HG02571 (cell line): Measurements from ENCODE around the gene TMEM207.
A peak's percentile ranks its signal among the peaks of the same experiment; 100 is the strongest.

Experiments
- ATAC-seq: cut with Tn5 transposase; IDR thresholded peaks from one replicate; pipeline ENCODE4 v1.9.1; 2021; ENCODE audit warnings: mild to moderate bottlenecking, moderate library complexity; ENCODE audit not compliant: unreplicated experiment

The TMEM207 gene

DNA sequence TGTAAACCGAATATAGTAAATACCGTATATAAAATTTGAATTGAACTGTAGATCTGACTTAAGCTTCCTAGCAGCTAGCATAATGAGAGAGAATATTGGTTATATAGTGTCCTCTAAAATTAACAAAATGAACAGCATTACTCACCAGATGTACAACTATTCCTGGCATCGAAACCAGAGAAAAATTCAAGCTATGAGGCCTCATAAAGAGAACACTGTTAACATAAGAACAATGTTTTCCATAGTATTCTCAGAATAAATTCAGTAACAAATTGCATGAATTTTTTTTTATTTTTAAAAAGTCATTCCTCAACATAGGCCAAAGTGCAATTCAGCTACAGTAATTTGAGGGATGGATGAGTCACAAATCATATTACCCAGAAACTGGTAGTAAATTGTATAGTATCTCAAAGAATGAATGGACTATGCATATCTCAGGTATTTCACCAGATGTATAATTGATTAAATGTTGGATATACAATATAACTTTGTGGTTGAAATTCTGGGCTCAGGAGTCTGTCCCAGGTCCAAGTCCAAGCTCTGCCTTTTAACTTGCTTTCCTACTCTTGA is 5.0 kb downstream of the TMEM207 start:
- ATAC-seq, result no peak

GRCh38 chr3:190444006-190444405 is 5.7 kb downstream of the TMEM207 start:
- ATAC-seq, result no peak

DNA sequence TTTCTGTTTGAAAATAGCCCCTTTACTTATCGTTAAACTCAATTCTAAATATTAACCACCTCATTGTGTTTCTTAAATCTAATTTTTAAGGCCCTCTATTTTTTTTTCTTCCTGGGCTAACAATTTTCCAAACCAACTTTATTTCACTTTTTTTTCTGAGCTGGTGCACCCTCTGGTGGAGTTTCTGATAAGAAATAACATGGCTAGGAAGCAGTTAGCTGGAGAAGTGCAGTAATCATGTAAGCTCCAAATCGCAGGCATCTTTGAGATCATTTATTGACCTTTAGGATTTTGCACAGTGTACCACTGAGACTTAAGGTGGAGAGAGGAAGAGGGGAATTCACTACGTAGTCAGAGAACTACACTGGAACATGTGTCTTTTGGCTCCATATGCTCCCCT is 6.4 kb downstream of the TMEM207 start:
- ATAC-seq, result no peak

DNA sequence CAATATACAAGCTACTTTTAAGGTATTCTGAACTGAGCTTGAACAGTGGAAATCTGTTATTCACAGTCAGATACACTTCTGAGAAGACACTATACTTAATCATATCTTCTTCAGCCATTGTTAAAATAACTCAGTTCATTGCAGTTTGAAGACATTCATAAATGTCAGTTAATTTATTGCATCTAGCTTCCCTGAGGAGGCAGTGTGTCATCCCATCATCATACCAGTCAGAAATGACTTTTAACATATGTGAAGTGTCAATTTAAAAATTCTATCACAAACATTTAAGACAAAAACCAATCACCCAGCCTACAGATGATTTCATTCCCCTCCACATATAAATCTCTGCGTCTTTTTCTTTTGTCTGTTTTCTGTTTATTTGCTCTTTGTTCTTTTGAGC is 7.5 kb downstream of the TMEM207 start:
- ATAC-seq, result no peak

- no peak for ATAC-seq
Measured at GRCh38 chr3:190436331-190436730, 13.4 kb downstream of the TMEM207 start.

- ATAC-seq, result no peak
Measured at GRCh38 chr3:190435618-190436017, 14.1 kb downstream of the TMEM207 start.

DNA sequence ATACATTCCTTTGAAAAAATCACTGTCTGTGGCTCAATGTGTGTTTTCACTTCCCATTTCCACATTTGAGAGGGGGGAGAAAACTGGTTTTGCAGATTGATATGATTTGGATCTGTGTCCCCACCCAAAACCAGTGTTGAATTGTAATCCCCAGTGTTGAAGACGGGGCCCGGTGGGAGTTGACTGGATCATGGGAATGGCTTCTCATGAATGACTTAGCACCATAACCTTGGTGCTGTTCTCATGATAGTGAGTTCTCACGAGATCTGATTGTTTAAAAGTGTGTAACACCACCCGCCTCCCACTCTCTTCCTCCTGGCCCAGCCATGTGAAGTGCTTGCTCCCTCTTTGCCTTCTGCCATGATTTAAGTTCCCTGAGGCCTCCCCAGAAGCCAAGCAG is 16.1 kb downstream of the TMEM207 start:
- no peak for ATAC-seq

DNA sequence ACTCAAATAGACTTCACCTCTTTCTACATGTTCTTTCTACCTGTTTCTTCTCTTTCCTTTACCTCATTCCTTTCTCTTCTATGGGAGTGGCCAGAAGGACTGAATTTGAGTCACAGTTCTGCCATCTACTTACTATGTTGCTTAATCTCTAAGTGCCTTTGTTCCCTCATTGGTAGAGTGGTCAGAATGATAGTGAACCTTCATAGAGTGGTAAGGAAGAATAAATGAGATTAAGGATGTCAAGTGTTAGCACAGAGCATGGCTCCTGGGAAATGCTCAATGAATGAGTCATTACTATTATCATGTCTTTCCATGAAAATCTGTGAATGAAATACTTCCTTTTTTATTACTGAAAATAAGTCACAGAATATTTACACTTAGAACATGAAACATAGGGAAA is 17.5 kb downstream of the TMEM207 start:
- ATAC-seq, result no peak

GRCh38 chr3:190430906-190431305 is 18.8 kb downstream of the TMEM207 start:
- no peak for ATAC-seq

GRCh38 chr3:190429681-190430080 is 20.0 kb downstream of the TMEM207 start:
- no peak for ATAC-seq

GRCh38 chr3:190426806-190427507 is 22.7 kb downstream of the TMEM207 start:
- ATAC-seq, result no peak

- ATAC-seq, result no peak
Measured at GRCh38 chr3:190425833-190426232, 23.9 kb downstream of the TMEM207 start.

DNA sequence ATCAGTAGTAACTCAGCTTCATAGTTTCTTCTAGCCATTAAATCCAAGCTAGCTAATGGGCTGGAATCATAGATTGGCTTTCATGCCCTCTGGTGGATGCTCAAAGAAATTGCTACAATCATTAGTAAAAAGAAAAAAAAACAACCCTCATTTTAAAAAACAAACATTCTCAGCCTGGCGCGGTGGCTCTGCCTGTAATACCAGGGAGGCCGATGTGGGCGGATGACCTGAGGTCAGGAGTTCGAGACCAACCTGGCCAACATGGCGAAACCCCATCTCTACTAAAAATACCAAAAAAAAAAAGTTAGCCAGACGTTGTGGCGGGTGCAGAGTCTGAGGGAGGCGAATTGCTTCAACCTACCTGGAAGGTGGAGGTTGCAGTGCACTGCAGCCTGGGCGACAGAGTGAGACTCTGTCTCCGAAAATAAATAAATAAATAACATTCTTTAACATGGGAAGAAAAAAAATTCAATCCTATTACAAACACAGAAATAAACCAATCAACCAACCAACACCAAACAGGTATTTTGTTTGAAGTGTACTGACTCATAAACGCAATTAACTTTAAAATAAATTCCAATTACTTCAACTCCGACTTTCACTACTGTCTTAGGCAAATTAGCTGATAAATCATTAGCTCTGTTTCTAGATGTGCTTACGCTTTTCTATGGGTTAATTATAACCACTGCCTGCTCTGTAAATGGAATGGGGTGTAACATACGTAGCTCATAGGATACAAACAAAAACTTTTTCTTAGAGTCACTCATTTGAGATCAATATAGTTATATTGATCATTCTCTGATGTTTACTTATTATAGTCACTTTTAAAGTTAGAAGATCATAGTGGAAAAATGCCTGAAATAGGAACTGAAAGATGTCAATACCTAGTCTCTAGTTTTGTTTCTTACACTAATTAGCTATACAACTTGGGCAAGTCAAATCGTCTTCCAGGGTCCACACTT is 24.9 kb downstream of the TMEM207 start:
- ATAC-seq, result peak; percentile 67

DNA sequence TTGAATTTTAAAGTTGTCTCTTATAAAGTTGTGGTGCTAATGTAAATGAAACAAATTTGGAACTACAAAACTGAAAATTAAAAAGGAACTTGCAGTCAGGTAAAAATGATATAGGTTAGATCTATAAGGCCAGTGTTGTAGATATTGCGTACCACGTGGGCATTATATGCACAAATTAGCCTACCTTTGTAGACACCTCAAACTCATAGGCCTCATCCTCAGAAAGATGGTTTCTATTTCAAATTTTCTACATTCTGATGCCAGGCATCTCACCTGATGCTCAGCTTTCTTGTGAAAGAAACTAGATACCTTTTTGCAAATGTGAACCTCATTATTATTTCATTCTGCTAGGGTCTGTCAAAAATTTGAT is 25.6 kb downstream of the TMEM207 start:
- ATAC-seq, result no peak

DNA sequence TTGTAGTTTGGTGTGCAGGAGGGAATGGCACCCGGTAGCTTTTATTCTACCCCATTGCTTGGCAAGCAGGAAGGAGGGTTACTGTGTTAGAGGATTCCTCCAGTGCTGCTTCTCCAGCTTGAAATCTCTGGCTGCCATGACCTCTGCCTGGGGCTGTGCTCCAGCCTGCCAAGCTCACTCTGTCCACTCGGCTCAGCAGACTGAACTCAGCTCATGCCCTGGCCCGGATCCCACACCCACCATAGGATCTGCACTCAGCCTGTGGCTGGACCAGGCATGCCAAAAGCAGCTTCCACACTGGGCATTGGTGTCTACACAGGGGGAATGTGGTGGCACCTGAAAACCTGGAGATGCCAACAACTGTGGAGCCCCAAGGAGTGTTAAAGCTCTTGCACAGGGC is 35.4 kb downstream of the TMEM207 start:
- ATAC-seq, result no peak

- ATAC-seq, result no peak
Measured at GRCh38 chr3:190404715-190405114, 45.0 kb downstream of the TMEM207 start.

DNA sequence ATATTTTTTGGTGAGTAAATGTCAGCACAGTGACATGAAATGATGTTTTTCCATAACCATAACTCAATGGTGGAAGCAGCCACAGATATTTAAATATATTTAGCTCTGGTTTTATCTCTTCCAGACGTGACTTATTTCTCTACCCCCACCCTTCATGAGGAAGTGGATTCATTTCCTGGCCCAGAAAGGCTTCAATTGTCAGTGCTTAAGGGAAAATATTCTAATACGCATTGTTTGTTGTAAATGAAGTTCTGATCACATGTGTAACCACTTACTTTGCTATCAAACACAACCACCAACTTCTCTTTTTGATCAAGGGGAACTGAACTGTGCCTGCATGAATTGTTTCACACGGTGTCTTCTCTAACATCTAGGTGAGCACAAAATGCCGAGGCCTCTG is 47.7 kb downstream of the TMEM207 start:
- ATAC-seq, result no peak

- no peak for ATAC-seq
Measured at GRCh38 chr3:190399677-190400076, 50.0 kb downstream of the TMEM207 start.

DNA sequence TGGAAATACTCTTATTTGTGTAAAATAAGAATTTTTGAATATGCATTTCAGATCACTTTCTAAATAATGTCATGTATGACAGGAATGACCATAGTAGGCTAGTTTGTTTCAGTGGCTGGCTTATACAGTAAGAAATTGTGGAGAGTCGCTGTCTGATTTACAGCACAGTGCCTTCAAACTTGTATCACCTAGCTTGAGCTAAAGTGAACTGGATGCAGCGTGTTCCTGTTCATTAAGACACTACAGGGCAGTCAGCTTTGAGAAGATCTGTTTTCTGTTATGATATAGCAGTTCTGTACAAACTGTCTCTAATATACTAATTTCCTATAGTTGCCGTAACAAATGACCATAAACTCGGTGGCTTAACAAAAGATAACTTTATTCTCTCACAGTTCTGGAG is 51.8 kb downstream of the TMEM207 start:
- ATAC-seq, result no peak

DNA sequence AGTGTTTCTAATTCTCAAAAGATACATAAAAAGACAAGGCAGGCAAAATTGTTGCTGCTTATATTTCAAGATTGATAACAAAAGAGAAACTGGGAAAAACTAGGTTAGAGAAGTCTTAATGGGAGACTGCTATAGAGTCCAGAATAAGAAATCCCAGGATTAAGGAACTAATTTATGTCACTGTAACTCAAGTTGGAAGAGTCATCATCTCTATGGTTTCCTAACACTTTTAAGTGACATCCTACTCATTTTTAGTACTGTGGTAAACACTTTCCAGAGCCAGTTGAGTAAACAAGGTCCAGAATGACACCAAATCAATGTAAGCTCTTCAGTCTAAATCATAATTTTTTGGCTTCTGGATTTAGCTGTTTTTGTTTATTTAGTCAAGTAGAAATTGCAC is 53.7 kb downstream of the TMEM207 start:
- no peak for ATAC-seq

- no peak for ATAC-seq
Measured at GRCh38 chr3:190388703-190389102, 61.0 kb downstream of the TMEM207 start.
